Heart left ventricle (tissue), 13 donors: ENCODE data around the gene CYP21A2.
"Not testable (repeated sequence)": the region's sequence is repeated elsewhere in the genome, so short reads cannot be mapped to it uniquely, and the experiment has no call there.

Experiments
- POLR2A ChIP-seq, 2 donors: fragments of 450-650 bp; IDR thresholded peaks; one replicate each; pipeline ENCODE4 v1.6.1; 2017; ENCODE audit warnings: antibody characterized with exemption in 2 of 2, mild to moderate bottlenecking in 2 of 2, moderate library complexity in 2 of 2
- TF ChIP-seq, protein P1 (sequence below), 12 donors: fragments of 200-600 bp; sonication (generic) in 4 of 12; IDR thresholded peaks; one replicate each; pipeline versions ENCODE4 v1.5.0 to v1.8.0; 2018 to 2022; ENCODE audit warnings: antibody characterized with exemption in 12 of 12, mild to moderate bottlenecking in 5 of 12
- donor health status: ischemic (EF 13 %, LVEDD 7.1; RV severe dilation, severe dysfunction).
- donor health status: DM: no; HTN: yes; CAD: no.
- donor health status: DM: no; HTN: no; CAD: no.
- donor health status: ischemic (EF 25% LVEDD 6.9; RV normal size, moderate dysfunction).
- donor health status: ischemic (EF 25% LVEDD 5.7; RV mildly dilated, moderate dysfunction).
- donor health status: ischemic (EF 35%, LVEDD 5.7; RV mildly dilated, moderate dysfunction).
- donor health status: nonischemic (EF 11% LVEDD 7.7; RV severe dilation, severe dysfunction).
- donor health status: DM: yes; HTN: yes; CAD: no.
- donor health status: PGD.
- donor health status: ischemic (EF 29% LVEDD 5.4; RV normal size, mild dysfunction).
- donor health status: nonischemic (EF 23%, LVEDD 6.1; RV moderate dilation, normal function).

DNA sequence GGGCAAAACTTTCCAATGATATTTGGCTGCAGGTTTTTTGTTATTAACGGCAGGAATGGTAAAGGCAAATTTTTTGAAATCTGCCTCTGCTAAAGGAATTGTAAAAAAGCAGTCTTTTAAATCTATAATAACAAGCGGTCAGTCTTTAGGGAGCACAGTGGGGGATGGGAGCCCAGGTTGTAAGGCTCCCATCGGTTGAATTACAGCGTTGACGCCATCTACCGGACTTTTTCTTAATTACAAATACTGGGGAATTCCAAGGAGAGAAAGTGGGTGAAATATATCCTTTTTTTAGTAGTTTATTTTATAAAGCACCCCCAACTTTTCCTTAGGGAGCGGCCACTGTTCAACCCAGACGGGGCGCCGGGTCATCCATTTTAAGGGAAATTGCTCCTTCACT is 16.1 kb upstream of the CYP21A2 start:
- TF ChIP-seq, protein P1, sequence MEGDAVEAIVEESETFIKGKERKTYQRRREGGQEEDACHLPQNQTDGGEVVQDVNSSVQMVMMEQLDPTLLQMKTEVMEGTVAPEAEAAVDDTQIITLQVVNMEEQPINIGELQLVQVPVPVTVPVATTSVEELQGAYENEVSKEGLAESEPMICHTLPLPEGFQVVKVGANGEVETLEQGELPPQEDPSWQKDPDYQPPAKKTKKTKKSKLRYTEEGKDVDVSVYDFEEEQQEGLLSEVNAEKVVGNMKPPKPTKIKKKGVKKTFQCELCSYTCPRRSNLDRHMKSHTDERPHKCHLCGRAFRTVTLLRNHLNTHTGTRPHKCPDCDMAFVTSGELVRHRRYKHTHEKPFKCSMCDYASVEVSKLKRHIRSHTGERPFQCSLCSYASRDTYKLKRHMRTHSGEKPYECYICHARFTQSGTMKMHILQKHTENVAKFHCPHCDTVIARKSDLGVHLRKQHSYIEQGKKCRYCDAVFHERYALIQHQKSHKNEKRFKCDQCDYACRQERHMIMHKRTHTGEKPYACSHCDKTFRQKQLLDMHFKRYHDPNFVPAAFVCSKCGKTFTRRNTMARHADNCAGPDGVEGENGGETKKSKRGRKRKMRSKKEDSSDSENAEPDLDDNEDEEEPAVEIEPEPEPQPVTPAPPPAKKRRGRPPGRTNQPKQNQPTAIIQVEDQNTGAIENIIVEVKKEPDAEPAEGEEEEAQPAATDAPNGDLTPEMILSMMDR (IDR thresholded peaks at IDR 0.05): not testable (repeated sequence)
- not testable (repeated sequence) for TF ChIP-seq POLR2A (IDR thresholded peaks at IDR 0.05)
